ENCODE results near the gene PMPCA.

The PMPCA gene

GRCh38 chr9:136395020-136395340 lies 15.5 kb upstream of the PMPCA start:
- TF ChIP-seq EZH2phosphoT487 (conservative IDR thresholded peaks at IDR 0.05; ENCODE audit: low read length) (no peak), CTCF (IDR thresholded peaks at IDR 0.05; ENCODE audit: insufficient read depth, low read length, poor library complexity, severe bottlenecking) (no peak)
- H3F3A ChIP-seq (ENCODE audit: insufficient read depth), result no peaks in the 10 kb centered on the region
- H3K27me3 ChIP-seq (ENCODE audit: low read length), result no peaks in the 10 kb centered on the region
- H2AFZ ChIP-seq (ENCODE audit: low read depth, low read length, severe bottlenecking), result no peak overlapping the region
- no peak overlapping the region for H3K4me3 ChIP-seq (ENCODE audit: insufficient read depth, low read length, poor library complexity, severe bottlenecking)
- H3K79me2 ChIP-seq (ENCODE audit: insufficient read depth, low read length), result peaks cover 22% of the 10 kb centered on the region
- H3K9ac ChIP-seq (ENCODE audit: low read length), result no peak overlapping the region
- H3K27ac ChIP-seq (ENCODE audit: low read depth, low read length), result no peak overlapping the region
- no peak overlapping the region for H3K4me2 ChIP-seq (ENCODE audit: low read depth, low read length, poor library complexity, severe bottlenecking)
- no peaks in the 10 kb centered on the region; the same call in 1 of the 2 replicates for H4K20me1 ChIP-seq (ENCODE audit: low read depth, low read length)
- no peaks in the 10 kb centered on the region for H3K9me3 ChIP-seq (ENCODE audit: insufficient read depth, low read length)
- no peaks in the 10 kb centered on the region; the same call in 1 of the 2 replicates for H3K36me3 ChIP-seq (ENCODE audit: low read length)
- no peaks in the 10 kb centered on the region for H3K9me2 ChIP-seq (replicated peaks; ENCODE audit: insufficient read depth, low read length)

GRCh38 chr9:136395345-136396218 lies 14.9 kb upstream of the PMPCA start:
- H4K20me1 ChIP-seq (ENCODE audit: low read depth, low read length), result no peaks in the 10 kb centered on the region; the same call in 1 of the 2 replicates
- H3K4me2 ChIP-seq (ENCODE audit: low read depth, low read length, poor library complexity, severe bottlenecking), result no peak overlapping the region
- H3K9me3 ChIP-seq (ENCODE audit: insufficient read depth, low read length), result no peaks in the 10 kb centered on the region
- no peak overlapping the region for H3K27ac ChIP-seq (ENCODE audit: low read depth, low read length)
- no peak overlapping the region for H3K4me3 ChIP-seq (ENCODE audit: insufficient read depth, low read length, poor library complexity, severe bottlenecking)
- H2AFZ ChIP-seq (ENCODE audit: low read depth, low read length, severe bottlenecking), result no peak overlapping the region
- no peaks in the 10 kb centered on the region for H3K9me2 ChIP-seq (replicated peaks; ENCODE audit: insufficient read depth, low read length)
- peaks cover 22% of the 10 kb centered on the region for H3K79me2 ChIP-seq (ENCODE audit: insufficient read depth, low read length)
- H3F3A ChIP-seq (ENCODE audit: insufficient read depth), result no peaks in the 10 kb centered on the region; the same call in 1 of the 2 replicates
- H3K9ac ChIP-seq (ENCODE audit: low read length), result no peak overlapping the region
- no peaks in the 10 kb centered on the region for H3K27me3 ChIP-seq (ENCODE audit: low read length)
- no peaks in the 10 kb centered on the region; the same call in 1 of the 2 replicates for H3K36me3 ChIP-seq (ENCODE audit: low read length)
- TF ChIP-seq CTCF (IDR thresholded peaks at IDR 0.05; ENCODE audit: insufficient read depth, low read length, poor library complexity, severe bottlenecking), result no peak
- TF ChIP-seq EZH2phosphoT487 (conservative IDR thresholded peaks at IDR 0.05; ENCODE audit: low read length), result no peak

- Histone ChIP-seq H3K9me3 (ENCODE audit: insufficient read depth, low read length) (no peaks in the 10 kb centered on the region), H3F3A (ENCODE audit: insufficient read depth) (peaks cover 3% of the 10 kb centered on the region; the same call in 1 of the 2 replicates), H3K9ac (ENCODE audit: low read length) (no peak overlapping the region), H3K79me2 (ENCODE audit: insufficient read depth, low read length) (peaks cover 22% of the 10 kb centered on the region), H3K4me3 (ENCODE audit: insufficient read depth, low read length, poor library complexity, severe bottlenecking) (no peak overlapping the region), H3K27me3 (ENCODE audit: low read length) (no peaks in the 10 kb centered on the region), H4K20me1 (ENCODE audit: low read depth, low read length) (no peaks in the 10 kb centered on the region; the same call in 1 of the 2 replicates), H3K36me3 (ENCODE audit: low read length) (no peaks in the 10 kb centered on the region), H2AFZ (ENCODE audit: low read depth, low read length, severe bottlenecking) (no peak overlapping the region), H3K4me2 (ENCODE audit: low read depth, low read length, poor library complexity, severe bottlenecking) (no peak overlapping the region), H3K9me2 (replicated peaks; ENCODE audit: insufficient read depth, low read length) (no peaks in the 10 kb centered on the region), H3K27ac (ENCODE audit: low read depth, low read length) (no peak overlapping the region)
- no peak for TF ChIP-seq CTCF (IDR thresholded peaks at IDR 0.05; ENCODE audit: insufficient read depth, low read length, poor library complexity, severe bottlenecking)
- TF ChIP-seq EZH2phosphoT487 (conservative IDR thresholded peaks at IDR 0.05; ENCODE audit: low read length), result no peak
Observed at GRCh38 chr9:136396219-136396515, 14.3 kb upstream of the PMPCA start.

Data from SU-DHL-6 (cell line).